Suprapubic skin (tissue), 4 donors: Measurements from ENCODE around the gene VAV2. TPM values are rescaled to one million over a fixed set of nuclear protein-coding genes. Genes with fewer than 3 reads are reported as not detected.

Experiments used
- DNase-seq, 2 donors: peaks; one replicate each; pipeline ENCODE4 v3.0.0-alpha.2; 2019; ENCODE audit warnings: low spot score in 2 of 2
- H3K27ac ChIP-seq: fragments of 200-600 bp; sonication (generic); one replicate; pipeline ENCODE4 v1.5.1; 2019
- H3K27me3 ChIP-seq: fragments of 200-600 bp; sonication (generic); one replicate; pipeline ENCODE4 v1.5.1; 2019
- H3K36me3 ChIP-seq: fragments of 200-600 bp; sonication (generic); one replicate; pipeline ENCODE4 v1.5.1; 2019
- H3K4me1 ChIP-seq: fragments of 200-600 bp; sonication (generic); one replicate; pipeline ENCODE4 v1.5.1; 2019
- H3K4me3 ChIP-seq: fragments of 200-600 bp; sonication (generic); one replicate; pipeline ENCODE4 v1.5.1; 2019; ENCODE audit warnings: mild to moderate bottlenecking
- H3K9me3 ChIP-seq: fragments of 200-600 bp; sonication (generic); one replicate; pipeline ENCODE4 v1.5.1; 2019
- EP300 ChIP-seq: sonication (generic); formaldehyde crosslinking; IDR thresholded peaks from one replicate; pipeline ENCODE4 v1.6.1; 2017; ENCODE audit warnings: antibody characterized with exemption
- POLR2A ChIP-seq, 2 donors: fragments of 450-650 bp; IDR thresholded peaks; one replicate each; pipeline ENCODE4 v1.6.1; 2017; ENCODE audit warnings: antibody characterized with exemption in 2 of 2, mild to moderate bottlenecking in 2 of 2, moderate library complexity in 2 of 2
- POLR2AphosphoS5 ChIP-seq, 3 donors: sonication (generic); formaldehyde crosslinking; IDR thresholded peaks; one replicate each; pipeline ENCODE4 v1.6.1; 2017; ENCODE audit warnings: antibody characterized with exemption in 3 of 3
- WGBS: methylation state at CpG from one replicate; pipeline ENCODE4 v1.1.5; 2018; 5-methylcytosine and 5-hydroxymethylcytosine counted together
- total RNA-seq, 4 donors: library from RNA; depleted of rRNA; stranded (reverse); fragments of >200 nt; gene quantifications; one replicate each; pipeline ENCODE4 v1.1.0, GENCODE V29; 2016
- TF ChIP-seq, protein P1 (sequence below), 2 donors: fragments of 200-600 bp in 1 of 2; fragments of 450-650 bp in 1 of 2; sonication (generic) in 1 of 2; IDR thresholded peaks; one replicate each; pipeline ENCODE4 v1.5.1; 2016 to 2019; ENCODE audit warnings: antibody characterized with exemption in 2 of 2, mild to moderate bottlenecking in 1 of 2, moderate library complexity in 1 of 2

Gene VAV2
- total RNA-seq, 4 donors from 2014 or later = 5.2 to 10.3 (median 6.4) TPM

DNA sequence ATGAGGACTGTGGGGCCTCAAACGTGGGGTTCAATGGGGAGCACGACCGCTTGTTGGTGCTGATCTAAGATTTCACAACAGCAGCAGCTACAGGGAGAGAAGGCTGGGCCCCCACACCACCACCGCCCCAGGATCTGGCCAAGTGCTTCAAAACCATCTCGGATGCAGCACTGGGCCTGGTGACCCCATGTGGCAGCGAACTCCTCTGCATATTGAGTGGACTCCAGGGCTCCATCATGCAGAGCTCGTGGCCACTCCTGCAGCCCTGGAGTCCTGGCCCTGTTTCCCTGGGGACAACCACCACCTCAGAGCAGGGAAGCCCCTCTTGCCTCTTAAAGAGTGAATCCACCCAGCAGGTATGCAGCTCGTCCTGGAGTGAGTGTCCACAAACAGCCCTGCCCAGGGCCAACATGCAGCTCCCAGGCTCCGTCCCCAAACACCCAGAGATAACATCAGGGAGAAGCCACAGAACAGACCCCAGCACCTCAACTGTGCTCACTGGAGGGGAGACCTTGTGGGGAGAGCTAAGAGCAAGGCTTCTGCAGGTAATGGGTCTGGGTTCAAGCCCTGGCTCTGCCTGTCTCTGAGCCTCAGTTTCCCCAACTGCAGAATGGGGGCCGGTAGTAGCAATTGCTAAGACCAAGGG lies 150.8 kb downstream of the VAV2 start:
- no peak for TF ChIP-seq EP300
- TF ChIP-seq POLR2A (IDR thresholded peaks at IDR 0.05) = no peak
- TF ChIP-seq, protein P1, sequence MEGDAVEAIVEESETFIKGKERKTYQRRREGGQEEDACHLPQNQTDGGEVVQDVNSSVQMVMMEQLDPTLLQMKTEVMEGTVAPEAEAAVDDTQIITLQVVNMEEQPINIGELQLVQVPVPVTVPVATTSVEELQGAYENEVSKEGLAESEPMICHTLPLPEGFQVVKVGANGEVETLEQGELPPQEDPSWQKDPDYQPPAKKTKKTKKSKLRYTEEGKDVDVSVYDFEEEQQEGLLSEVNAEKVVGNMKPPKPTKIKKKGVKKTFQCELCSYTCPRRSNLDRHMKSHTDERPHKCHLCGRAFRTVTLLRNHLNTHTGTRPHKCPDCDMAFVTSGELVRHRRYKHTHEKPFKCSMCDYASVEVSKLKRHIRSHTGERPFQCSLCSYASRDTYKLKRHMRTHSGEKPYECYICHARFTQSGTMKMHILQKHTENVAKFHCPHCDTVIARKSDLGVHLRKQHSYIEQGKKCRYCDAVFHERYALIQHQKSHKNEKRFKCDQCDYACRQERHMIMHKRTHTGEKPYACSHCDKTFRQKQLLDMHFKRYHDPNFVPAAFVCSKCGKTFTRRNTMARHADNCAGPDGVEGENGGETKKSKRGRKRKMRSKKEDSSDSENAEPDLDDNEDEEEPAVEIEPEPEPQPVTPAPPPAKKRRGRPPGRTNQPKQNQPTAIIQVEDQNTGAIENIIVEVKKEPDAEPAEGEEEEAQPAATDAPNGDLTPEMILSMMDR (IDR thresholded peaks at IDR 0.05) = no peak
- TF ChIP-seq POLR2AphosphoS5 (IDR thresholded peaks at IDR 0.05) = no peak
- Histone ChIP-seq H3K27me3 (no peaks in the 10 kb centered on the region), H3K4me3 (no peak overlapping the region), H3K4me1 (peaks cover 48% of the 10 kb centered on the region), H3K9me3 (no peaks in the 10 kb centered on the region), H3K27ac (no peak overlapping the region), H3K36me3 (no peaks in the 10 kb centered on the region)
- no peak for DNase-seq
- no CpG with 5 or more reads among the region's 10 CpGs for WGBS

DNA sequence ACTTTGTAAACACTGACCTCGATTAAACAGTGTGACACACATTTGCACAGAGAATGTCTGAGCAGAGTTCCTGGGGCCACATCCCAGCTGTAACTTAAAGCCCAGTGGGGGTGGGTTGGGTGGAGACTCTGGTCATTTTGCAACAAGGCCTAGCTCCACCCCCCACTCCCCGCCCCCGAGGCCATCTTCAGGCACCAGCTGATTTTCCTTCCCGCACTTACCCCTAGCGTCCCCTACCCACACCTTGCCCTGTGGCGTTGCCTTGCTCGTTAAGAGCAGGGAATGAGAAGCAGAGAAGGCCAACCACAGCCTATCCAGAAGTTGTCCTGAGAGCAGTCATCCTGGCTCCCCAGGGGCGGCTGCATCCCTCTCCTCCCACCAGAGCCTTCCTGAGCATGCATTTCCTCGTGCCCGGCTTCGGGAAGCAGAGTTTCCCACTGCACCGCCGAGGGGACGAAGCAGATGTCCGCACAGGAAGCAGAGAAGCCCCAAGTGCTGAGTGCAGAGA lies 152.2 kb downstream of the VAV2 start:
- H3K4me3 ChIP-seq = no peak overlapping the region
- H3K27me3 ChIP-seq = no peaks in the 10 kb centered on the region
- no peak overlapping the region for H3K27ac ChIP-seq
- H3K4me1 ChIP-seq = peaks cover 42% of the 10 kb centered on the region
- TF ChIP-seq, protein P1 (IDR thresholded peaks at IDR 0.05) = no peak
- TF ChIP-seq POLR2A (IDR thresholded peaks at IDR 0.05) (no peak), EP300 (no peak), POLR2AphosphoS5 (IDR thresholded peaks at IDR 0.05) (no peak)
- DNase-seq = no peak
- 47% methylated on average over 8 of the region's 15 CpGs for WGBS
- H3K9me3 ChIP-seq = no peaks in the 10 kb centered on the region
- H3K36me3 ChIP-seq = no peaks in the 10 kb centered on the region

GRCh38 chr9:133838859-133839507 lies 153.1 kb downstream of the VAV2 start:
- Histone ChIP-seq H3K4me1 (peaks cover 35% of the 10 kb centered on the region), H3K4me3 (no peak overlapping the region), H3K27ac (no peak overlapping the region), H3K27me3 (no peaks in the 10 kb centered on the region), H3K9me3 (no peaks in the 10 kb centered on the region), H3K36me3 (no peaks in the 10 kb centered on the region)
- DNase-seq = no peak
- TF ChIP-seq, protein P1 (IDR thresholded peaks at IDR 0.05) = no peak
- TF ChIP-seq POLR2AphosphoS5 (IDR thresholded peaks at IDR 0.05) = no peak
- TF ChIP-seq EP300 = no peak
- TF ChIP-seq POLR2A (IDR thresholded peaks at IDR 0.05) = no peak
- WGBS = 96% methylated on average over 5 of the region's 5 CpGs

GRCh38 chr9:133837627-133838597 lies 154.2 kb downstream of the VAV2 start:
- no peaks in the 10 kb centered on the region for H3K36me3 ChIP-seq
- WGBS = 93% methylated on average over 13 of the region's 13 CpGs
- H3K27ac ChIP-seq = no peak overlapping the region
- H3K4me3 ChIP-seq = no peak overlapping the region
- no peak for DNase-seq
- TF ChIP-seq EP300 (no peak), POLR2A (IDR thresholded peaks at IDR 0.05) (no peak), POLR2AphosphoS5 (IDR thresholded peaks at IDR 0.05) (no peak)
- TF ChIP-seq, protein P1 (IDR thresholded peaks at IDR 0.05) = no peak
- no peaks in the 10 kb centered on the region for H3K9me3 ChIP-seq
- H3K27me3 ChIP-seq = no peaks in the 10 kb centered on the region
- H3K4me1 ChIP-seq = peaks cover 29% of the 10 kb centered on the region
